Measurements from ENCODE around the gene FBRSL1.

FBRSL1 gene

GRCh38 chr12:132476038-132476414, 13.9 kb upstream of the FBRSL1 start:
- TF ChIP-seq CTCF (IDR thresholded peaks at IDR 0.05; ENCODE audit: low read depth, low read length, missing control alignments) = no peak
- DNase-seq (ENCODE audit: low read depth) = no peak
- in situ Hi-C loops (cut with HindIII; ENCODE audit: low sequenced_read_pairs) = no loop called here
- H3K4me3 ChIP-seq (ENCODE audit: low read depth, low read length) = no peak overlapping the region

- no peak overlapping the region for H3K4me3 ChIP-seq (ENCODE audit: low read depth, low read length)
- in situ Hi-C loops (cut with HindIII; ENCODE audit: low sequenced_read_pairs) = no loop called here
- no peak for DNase-seq (ENCODE audit: low read depth)
- TF ChIP-seq CTCF (IDR thresholded peaks at IDR 0.05; ENCODE audit: low read depth, low read length, missing control alignments) = no peak
Measured at GRCh38 chr12:132476421-132476820, 13.5 kb upstream of the FBRSL1 start.

GRCh38 chr12:132477017-132477702, 12.8 kb upstream of the FBRSL1 start:
- H3K4me3 ChIP-seq (ENCODE audit: low read depth, low read length) = no peak overlapping the region
- TF ChIP-seq CTCF (IDR thresholded peaks at IDR 0.05; ENCODE audit: low read depth, low read length, missing control alignments) = no peak
- no peak for DNase-seq (ENCODE audit: low read depth)
- in situ Hi-C loops (cut with HindIII; ENCODE audit: low sequenced_read_pairs) = no loop called here

- no peak for TF ChIP-seq CTCF (IDR thresholded peaks at IDR 0.05; ENCODE audit: low read depth, low read length, missing control alignments)
- H3K4me3 ChIP-seq (ENCODE audit: low read depth, low read length) = no peak overlapping the region
- DNase-seq (ENCODE audit: low read depth) = no peak
- in situ Hi-C loops (cut with HindIII; ENCODE audit: low sequenced_read_pairs) = no loop called here
Measured at GRCh38 chr12:132477703-132478432, 12.1 kb upstream of the FBRSL1 start.

GRCh38 chr12:132478433-132478803, 11.5 kb upstream of the FBRSL1 start:
- TF ChIP-seq CTCF (IDR thresholded peaks at IDR 0.05; ENCODE audit: low read depth, low read length, missing control alignments) = no peak

GRCh38 chr12:132478845-132479244, 11.1 kb upstream of the FBRSL1 start:
- in situ Hi-C loops (cut with HindIII; ENCODE audit: low sequenced_read_pairs) = no loop called here
- H3K4me3 ChIP-seq (ENCODE audit: low read depth, low read length) = no peak overlapping the region
- DNase-seq (ENCODE audit: low read depth) = no peak
- no peak for TF ChIP-seq CTCF (IDR thresholded peaks at IDR 0.05; ENCODE audit: low read depth, low read length, missing control alignments)

More at GRCh38 chr12:132478433-132478803, 11.5 kb upstream of the FBRSL1 start:
- DNase-seq (ENCODE audit: low read depth) = no peak
- in situ Hi-C loops (cut with HindIII; ENCODE audit: low sequenced_read_pairs) = no loop called here
- no peak overlapping the region for H3K4me3 ChIP-seq (ENCODE audit: low read depth, low read length)

Data from astrocyte of the cerebellum (primary cell).